ENCODE results near the gene UNC5C.

The UNC5C gene

DNA sequence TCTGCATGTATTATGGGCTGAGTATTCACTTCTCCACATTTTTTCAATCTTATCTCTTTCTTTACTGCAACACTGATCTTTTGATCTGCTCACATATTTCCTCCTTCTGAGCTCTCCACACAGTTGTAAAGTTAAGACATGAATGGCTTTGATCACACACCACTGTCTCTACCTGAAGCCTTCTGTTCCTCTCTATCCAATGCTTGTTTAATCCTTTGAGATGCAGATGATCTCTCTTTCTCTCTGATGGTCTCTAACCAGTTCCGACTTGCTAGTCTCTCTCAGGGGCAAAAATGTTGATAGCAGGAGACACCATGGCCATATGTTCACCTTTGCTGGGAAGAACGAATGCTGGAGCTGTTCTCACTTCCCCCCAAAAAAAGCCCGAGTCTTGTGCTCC is 162.4 kb downstream of the UNC5C start:
- DNase-seq, result no peak

DNA sequence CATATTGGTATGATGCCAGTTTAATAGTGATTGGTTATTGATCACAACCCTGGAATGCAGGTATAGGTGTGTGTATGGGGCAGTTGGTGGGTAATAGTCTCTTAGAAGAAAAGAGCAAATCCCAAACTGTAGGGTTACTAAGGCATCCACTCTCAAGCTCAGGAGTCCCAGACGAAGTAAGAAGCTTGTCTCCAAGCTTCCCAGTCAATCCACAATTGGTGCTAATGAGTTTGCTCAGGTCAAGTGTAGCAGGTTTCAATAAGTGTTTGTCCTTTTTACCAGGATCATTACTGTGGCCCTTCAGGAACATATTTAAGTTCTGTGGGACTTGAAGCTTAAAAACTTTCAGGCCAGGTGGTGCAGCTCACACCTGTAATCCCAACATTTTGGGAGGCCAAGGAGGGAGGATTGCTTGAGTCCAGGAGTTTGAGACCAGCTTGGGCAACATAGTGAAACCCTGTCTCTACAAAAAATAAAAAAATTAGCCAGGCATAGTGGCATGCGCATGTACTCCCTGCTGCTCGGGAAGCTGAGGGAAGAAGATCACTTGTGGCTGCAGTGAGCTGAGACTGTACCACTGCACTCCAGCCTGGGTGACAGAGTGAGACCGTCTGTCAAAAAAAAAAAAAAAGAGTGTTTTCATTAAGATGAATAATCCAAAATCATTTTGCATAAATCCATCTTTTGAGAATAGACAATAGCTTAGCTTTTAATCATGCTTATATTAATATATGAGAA is 166.8 kb downstream of the UNC5C start:
- no peak for DNase-seq

GRCh38 chr4:95379633-95380032 is 169.1 kb downstream of the UNC5C start:
- DNase-seq, result no peak

DNA sequence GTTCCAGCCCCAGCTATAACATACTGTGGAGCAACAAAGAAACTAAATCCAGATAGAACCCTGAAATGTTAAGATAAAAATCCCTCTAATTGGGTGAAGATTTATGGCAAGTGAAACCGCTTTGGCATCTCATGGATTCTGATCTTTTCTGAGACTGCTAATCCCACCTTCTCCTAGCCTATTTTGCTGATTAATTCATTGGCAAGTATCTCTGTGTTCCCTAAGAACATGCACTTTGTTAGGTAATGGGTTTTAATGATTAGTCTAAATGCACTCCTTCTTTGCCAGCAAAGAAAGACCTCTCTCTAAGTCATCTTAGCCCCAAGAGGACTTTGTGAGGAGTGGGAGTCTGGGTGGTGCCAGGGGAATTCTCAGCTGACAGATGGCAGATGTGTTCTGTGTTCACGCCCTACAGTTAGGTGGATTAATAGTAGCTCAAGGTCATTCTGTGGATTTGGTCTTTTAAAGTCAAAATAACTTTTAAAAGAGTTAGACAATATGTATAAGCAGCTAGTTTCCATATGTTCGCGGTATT is 171.3 kb downstream of the UNC5C start:
- no peak for DNase-seq

- no peak for DNase-seq
These were observed 177.1 kb downstream of the UNC5C start for GRCh38 chr4:95371476-95372224.

- no peak for DNase-seq
These were observed 180.9 kb downstream of the UNC5C start for GRCh38 chr4:95367824-95368223.

DNA sequence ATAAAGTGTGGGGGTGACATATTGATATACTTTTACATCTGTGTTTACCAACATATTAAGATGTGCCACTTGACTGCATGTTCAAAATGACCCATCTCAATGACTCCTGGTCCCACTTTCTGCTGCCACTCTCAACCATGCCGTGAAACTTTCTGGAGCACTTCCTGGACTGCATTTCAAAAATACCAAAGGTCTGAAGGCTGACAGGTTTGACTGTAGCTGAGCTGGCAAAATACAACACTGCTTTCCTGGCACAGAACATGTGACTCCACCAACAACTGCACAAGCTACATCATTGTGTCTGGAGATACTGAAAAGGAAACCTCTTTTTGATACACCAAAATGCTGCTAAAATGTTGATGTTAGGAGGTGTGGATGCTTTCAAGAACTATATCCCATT is 184.8 kb downstream of the UNC5C start:
- DNase-seq, result no peak

DNA sequence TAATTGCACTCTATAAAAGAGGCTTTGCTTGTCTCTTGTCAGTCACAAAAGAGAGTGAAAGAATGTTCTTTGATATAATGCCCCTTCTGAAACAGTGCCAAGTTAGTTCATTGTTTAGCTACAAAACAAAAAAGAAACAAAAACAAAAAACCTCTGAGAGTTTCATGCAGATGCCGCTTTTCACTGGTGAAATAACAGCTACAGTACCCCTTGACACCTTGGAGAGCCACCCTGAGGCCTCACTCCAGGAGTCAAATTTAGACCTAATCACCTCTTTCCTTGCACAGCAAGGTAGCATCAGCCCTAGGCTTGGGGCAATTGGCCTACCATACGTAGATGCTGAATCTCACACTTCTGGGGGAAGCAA is 185.2 kb downstream of the UNC5C start:
- no peak for DNase-seq

DNA sequence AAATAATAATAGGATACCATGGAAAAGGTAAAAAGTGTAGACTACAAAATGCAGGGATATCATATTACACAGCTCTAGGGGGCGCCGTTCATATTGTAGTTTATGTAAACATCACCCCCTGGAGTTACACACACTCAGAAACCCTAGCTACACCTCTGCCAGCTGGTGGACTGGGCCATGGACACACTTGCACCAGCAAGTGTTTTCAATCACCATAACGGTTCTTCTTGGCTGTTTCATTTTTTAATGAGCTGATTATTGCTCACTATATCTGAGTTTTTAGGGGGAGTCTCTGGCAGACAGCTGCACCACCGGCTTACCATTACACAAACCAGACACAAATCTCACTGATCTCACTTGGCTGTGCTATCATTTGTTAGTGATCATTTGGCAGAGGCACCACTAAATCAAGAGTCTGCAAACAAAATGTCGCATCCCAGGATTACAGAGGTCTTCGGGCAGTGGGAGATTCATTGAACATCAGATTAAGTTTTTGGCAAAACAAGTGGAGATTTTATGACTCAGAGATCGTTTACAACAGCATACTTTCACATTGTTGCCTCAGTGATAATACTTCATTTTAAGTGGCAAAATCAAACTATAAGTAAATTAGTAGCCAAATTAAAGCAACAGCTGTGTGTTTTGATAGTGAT is 185.7 kb downstream of the UNC5C start:
- DNase-seq, result peak; percentile 8

GRCh38 chr4:95362066-95362465 is 186.7 kb downstream of the UNC5C start:
- no peak for DNase-seq

DNA sequence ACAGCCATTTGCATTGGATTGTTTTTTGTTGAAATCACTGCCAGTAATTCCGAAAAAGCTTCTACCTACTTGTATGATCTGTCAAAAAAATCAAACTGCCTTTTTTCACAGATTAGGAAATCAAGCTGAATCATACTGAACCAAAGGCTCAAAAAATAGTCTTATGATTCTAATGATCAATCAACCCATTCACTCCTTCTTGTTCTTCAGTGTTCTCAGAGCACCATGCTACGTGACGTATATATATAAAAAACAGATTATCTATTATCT is 187.1 kb downstream of the UNC5C start:
- DNase-seq, result no peak

GRCh38 chr4:95360906-95361695 is 187.7 kb downstream of the UNC5C start:
- DNase-seq, result no peak

DNA sequence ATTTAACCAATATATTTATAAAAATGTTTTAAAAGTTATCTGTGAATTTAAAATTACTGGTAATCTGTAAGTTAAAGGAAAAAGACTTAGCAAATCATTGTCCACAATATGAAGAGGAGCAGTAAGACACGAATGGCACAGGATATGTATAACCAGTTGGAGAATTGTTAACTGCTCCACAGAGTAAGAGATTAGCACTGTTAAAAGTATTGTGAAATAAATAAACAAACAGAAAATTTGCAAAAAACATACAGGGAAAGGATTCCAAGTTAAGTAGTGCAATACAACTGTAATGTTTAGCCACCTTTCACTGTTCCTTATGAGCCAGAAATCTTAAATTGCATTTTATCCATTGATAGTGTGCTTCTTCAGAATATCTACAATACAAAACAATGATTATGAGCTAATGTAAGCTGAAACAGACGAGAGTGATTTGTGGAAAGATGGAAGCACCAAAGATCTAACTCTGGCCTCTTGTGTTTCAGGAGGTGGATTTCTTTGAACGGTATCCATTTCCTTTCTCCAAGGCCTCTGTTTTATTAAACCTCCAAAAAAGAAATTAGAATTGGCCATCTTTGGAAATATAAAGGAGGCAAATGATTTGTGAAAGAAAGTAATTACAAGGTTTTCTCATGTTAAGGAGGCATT is 188.4 kb downstream of the UNC5C start:
- no peak for DNase-seq

- no peak for DNase-seq
These were observed 190.4 kb downstream of the UNC5C start for GRCh38 chr4:95358421-95358820.

GRCh38 chr4:95355021-95355420 is 193.8 kb downstream of the UNC5C start:
- no peak for DNase-seq

DNA sequence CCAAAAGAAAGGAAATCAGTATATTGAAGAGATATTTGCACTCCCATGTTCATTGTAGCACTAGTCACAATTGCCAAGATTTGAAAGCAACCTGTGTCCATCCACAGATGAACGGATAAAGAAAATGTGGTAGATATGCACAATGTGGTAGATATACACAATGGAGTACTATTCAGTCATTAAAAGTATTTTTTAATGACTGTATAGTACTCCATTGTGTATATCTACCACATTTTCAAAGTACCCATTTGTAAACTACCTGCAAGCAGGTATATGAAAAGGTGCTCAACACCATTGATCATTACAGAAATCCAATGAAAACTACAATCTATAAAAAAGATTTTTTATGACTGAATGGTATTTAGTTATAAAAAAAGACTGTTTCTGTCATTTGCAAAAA is 200.4 kb downstream of the UNC5C start:
- no peak for DNase-seq

DNA sequence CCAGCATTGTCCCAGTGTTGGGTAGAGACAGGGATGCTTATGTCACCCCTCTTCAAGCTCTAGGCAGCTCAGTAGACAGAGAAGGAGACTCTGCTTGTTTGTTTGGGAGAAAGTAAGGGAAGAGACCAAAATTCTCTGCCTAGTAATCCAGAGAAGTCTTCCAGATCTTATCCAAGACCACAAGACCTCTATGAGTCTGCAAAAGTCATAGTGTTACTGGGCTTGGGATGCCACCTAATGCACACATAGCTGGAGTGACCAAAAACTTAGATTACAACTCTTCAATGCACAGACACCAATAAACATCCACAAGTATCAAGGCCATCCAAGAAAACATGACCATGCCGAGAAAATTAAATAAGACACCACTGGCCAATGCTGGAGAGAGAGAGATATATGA is 205.5 kb downstream of the UNC5C start:
- DNase-seq, result no peak

- DNase-seq, result no peak
These were observed 208.6 kb downstream of the UNC5C start for GRCh38 chr4:95340191-95340590.

GRCh38 chr4:95325665-95326064 is 223.1 kb downstream of the UNC5C start:
- DNase-seq, result no peak

DNA sequence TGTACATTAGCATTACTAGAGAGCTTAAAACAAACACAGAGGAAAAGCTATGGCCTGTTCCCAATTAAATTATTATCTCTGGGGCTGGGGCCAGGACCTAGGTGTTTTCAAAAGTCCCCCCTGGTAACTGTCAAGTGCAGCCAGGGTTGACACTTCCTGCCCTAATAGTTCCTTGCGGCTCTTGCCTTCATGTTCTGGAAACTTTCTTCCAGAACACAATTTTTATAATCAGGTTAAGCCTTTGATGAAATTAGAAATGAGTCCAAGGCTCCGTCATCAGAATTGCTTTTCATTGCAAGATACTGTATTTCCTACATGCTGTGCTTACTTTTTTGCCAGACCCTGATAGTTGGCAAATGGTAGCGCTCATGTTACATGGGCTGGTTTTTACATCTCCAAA is 229.6 kb downstream of the UNC5C start:
- no peak for DNase-seq

DNA sequence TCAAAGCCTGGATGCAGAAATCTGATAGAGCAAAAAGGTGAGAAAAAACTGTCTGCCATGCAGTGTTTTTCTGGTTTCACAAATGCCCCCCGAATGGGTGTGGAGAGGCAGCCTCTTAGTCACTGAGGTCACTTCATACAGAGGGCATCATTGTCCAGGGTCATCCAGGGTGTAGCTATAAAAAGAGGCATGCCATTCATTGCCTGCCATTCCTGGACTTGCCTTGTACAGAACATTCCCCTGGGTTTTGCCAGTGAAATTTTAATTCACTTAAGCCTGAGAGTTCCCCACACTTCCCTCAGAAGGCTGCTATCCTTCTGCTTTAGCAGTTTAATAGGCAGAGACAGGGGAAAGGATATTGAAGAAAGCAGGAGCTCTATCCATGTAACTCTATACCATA is 230.3 kb downstream of the UNC5C start:
- no peak for DNase-seq

GRCh38 chr4:95318044-95318443 is 230.7 kb downstream of the UNC5C start:
- no peak for DNase-seq

Data from fibroblast of skin of right biceps (primary cell).